HepG2 (cell line): ENCODE results near the gene RNU6-1. TPM values are rescaled to one million over a fixed set of nuclear protein-coding genes. Genes with fewer than 3 reads are reported as not detected.

ENCODE experiments used
- ATAC-seq: fragments of 200-7000 bp; cut with Tn5 transposase; 3 replicates; pipeline ENCODE4 v1.9.1; 2020; ENCODE audit warnings: mild to moderate bottlenecking, moderate library complexity
- BruUV-seq: library from RNA; stranded (reverse); fragments of 400-500 nt; replicated peaks from 2 replicates; lab custom pipeline; 2021; lab: Mats Ljungman, UMichigan
- CTCF ChIA-PET: fragments of 300-600 bp; formaldehyde crosslinking; extraction: SDS; loops from one replicate; lab custom pipeline; 2021; ENCODE audit warnings: low total read pairs, inconsistent platforms, low intra/inter-chr PET ratio; lab: Yijun Ruan, JAX
- POLR2A ChIA-PET: fragments of 350-600 bp; sonication (Branson Sonifier 250); formaldehyde crosslinking; loops from one replicate; lab custom pipeline; 2020; ENCODE audit warnings: antibody characterized with exemption, inconsistent platforms; lab: Yijun Ruan, JAX
- DNase-seq: peaks from one replicate; pipeline ENCODE4 v3.0.0-alpha.2; 2015; ENCODE audit warnings: low spot score
- FAIRE-seq: peaks from 3 replicates; lab custom pipeline; 2011; peaks lifted over from hg19 to GRCh38; lab: Jason Lieb, UNC
- H2AFZ ChIP-seq: one replicate; pipeline ENCODE4 v1.6.1; 2011; ENCODE audit warnings: low read length, inconsistent platforms
- H3K27ac ChIP-seq: fragments of 300-600 bp; 3 replicates; pipeline ENCODE4 v1.8.0; 2011; ENCODE audit warnings: mixed run types, mild to moderate bottlenecking, mixed read lengths, low read length, inconsistent platforms; ENCODE audit not compliant: insufficient read depth; ENCODE audit errors: extremely low read length
- H3K27me3 ChIP-seq, 2 experiments: fragments of 200-600 bp in 1 of 2; 2 replicates in 1 of 2; 3 replicates in 1 of 2; pipeline versions ENCODE4 v1.6.0 to v1.8.0; 2011; ENCODE audit warnings: low read length in 2 of 2, mild to moderate bottlenecking in 2 of 2, moderate library complexity in 2 of 2, inconsistent platforms in 1 of 2; ENCODE audit not compliant: insufficient read depth in 2 of 2, control insufficient read depth in 1 of 2
- H3K36me3 ChIP-seq, 2 experiments: fragments of 200-600 bp in 1 of 2; replicated peaks in 1 of 2; 2 replicates in 1 of 2; 3 replicates in 1 of 2; pipeline versions ENCODE4 v1.5.1 to v1.8.0; 2011; ENCODE audit warnings: low read length in 2 of 2, inconsistent platforms in 1 of 2; ENCODE audit not compliant: insufficient read depth in 2 of 2, control insufficient read depth in 1 of 2
- H3K4me1 ChIP-seq: 2 replicates; pipeline ENCODE4 v1.5.1; 2012; ENCODE audit warnings: low read length, inconsistent platforms; ENCODE audit not compliant: insufficient read depth
- H3K4me2 ChIP-seq: 2 replicates; pipeline ENCODE4 v1.6.0; 2011; ENCODE audit warnings: low read depth, low read length, inconsistent platforms
- H3K4me3 ChIP-seq, 3 experiments: fragments of 200-600 bp in 1 of 3; sonication (generic), shearing (Covaris generic) in 1 of 3; replicated peaks in 1 of 3; 2 replicates each; pipeline ENCODE4 v1.5.1; 2011 to 2016; ENCODE audit warnings: low read length in 3 of 3, inconsistent platforms in 2 of 3, low read depth in 2 of 3, mild to moderate bottlenecking in 2 of 3, control low read depth in 1 of 3, mixed read lengths in 1 of 3; ENCODE audit not compliant: insufficient read depth in 1 of 3
- H3K79me2 ChIP-seq: one replicate; pipeline ENCODE4 v1.6.1; 2011; ENCODE audit warnings: low read length, inconsistent platforms; ENCODE audit not compliant: insufficient read depth
- H3K9ac ChIP-seq: 2 replicates; pipeline ENCODE4 v1.6.0; 2011; ENCODE audit warnings: mild to moderate bottlenecking, low read depth, low read length, inconsistent platforms; ENCODE audit not compliant: insufficient read depth
- H3K9me3 ChIP-seq: 2 replicates; pipeline ENCODE4 v1.5.1; 2012; ENCODE audit warnings: mild to moderate bottlenecking, low read length
- H4K20me1 ChIP-seq: 2 replicates; pipeline ENCODE4 v1.6.0; 2011; ENCODE audit warnings: inconsistent platforms, mild to moderate bottlenecking, low read length, moderate library complexity; ENCODE audit not compliant: insufficient read depth
- ARID2 ChIP-seq: sonication (generic); formaldehyde crosslinking; IDR thresholded peaks from 2 replicates; pipeline ENCODE4 v1.8.1; 2022; ENCODE audit warnings: mild to moderate bottlenecking, missing genetic modification reagents, borderline replicate concordance
- BRCA1 ChIP-seq: sonication (generic); formaldehyde crosslinking; IDR thresholded peaks from 2 replicates; pipeline ENCODE4 v1.4.0; 2020; ENCODE audit warnings: missing genetic modification reagents
- CHD4 ChIP-seq: fragments of 200-600 bp; sonication (generic); IDR thresholded peaks from 2 replicates; pipeline ENCODE4 v1.7.0; 2017; ENCODE audit warnings: mild to moderate bottlenecking, low read length, borderline replicate concordance
- ISL2 ChIP-seq: sonication (generic); formaldehyde crosslinking; IDR thresholded peaks from 2 replicates; pipeline ENCODE4 v1.5.0; 2020; ENCODE audit warnings: missing genetic modification reagents
- PHB2 ChIP-seq: fragments of 450-650 bp; IDR thresholded peaks from 2 replicates; pipeline ENCODE4 v1.6.1; 2018; ENCODE audit not compliant: partially characterized antibody
- ZBTB20 ChIP-seq: sonication (generic); formaldehyde crosslinking; IDR thresholded peaks from 2 replicates; pipeline ENCODE4 v1.8.1; 2023; ENCODE audit warnings: missing genetic modification reagents, low read depth, mild to moderate bottlenecking, borderline replicate concordance
- ZFP1 ChIP-seq: IDR thresholded peaks from 2 replicates; pipeline ENCODE4 v1.6.1; 2016
- ZNF629 ChIP-seq: sonication (generic); formaldehyde crosslinking; conservative IDR thresholded peaks from 2 replicates; pipeline ENCODE4 v1.5.0; 2020; ENCODE audit warnings: missing genetic modification reagents
- WGBS: methylation state at CpG from one replicate; pipeline ENCODE4 v1.1.6; 2017; ENCODE audit warnings: low lambda C conversion rate; 5-methylcytosine and 5-hydroxymethylcytosine counted together
- in situ Hi-C: cut with HindIII; loops from 2 replicates; pipeline ENCODE4 v1.10.0; 2017; ENCODE audit warnings: low pct_unique_long_range_greater_than_20kb; ENCODE audit not compliant: extremely low pct_ligation_motif_present
- intact Hi-C: fragments of 100-400 bp; cut with micrococcal nuclease; formaldehyde crosslinking; loops from one replicate; pipeline ENCODE4 v1.10.0; 2022; ENCODE audit not compliant: unreplicated experiment
- polyA plus RNA-seq, 8 experiments: library from polyadenylated mRNA; depleted of rRNA in 3 of 8; stranded (reverse) in 7 of 8; unstranded in 1 of 8; fragments of >200 nt; fragmentation: Illumina TruSeq in 4 of 8; extraction: Trizol in 4 of 8; gene quantifications; 2 replicates each; pipeline versions ENCODE4 v1.2.1 to v1.2.3, GENCODE V29; 2011 to 2016; ENCODE audit warnings: low read depth in 4 of 8, missing spikeins in 1 of 8, mixed read lengths in 1 of 8; ENCODE audit not compliant: insufficient read depth in 1 of 8
- total RNA-seq, 5 experiments: library from RNA; depleted of rRNA; stranded (reverse); fragments of >200 nt; fragmentation: Illumina TruSeq; extraction: Trizol; gene quantifications; 2 replicates each; pipeline ENCODE4 v1.2.3, GENCODE V29; 2016; ENCODE audit warnings: low read depth in 1 of 5
- TF ChIP-seq, protein P1 (sequence below): sonication (generic); formaldehyde crosslinking; IDR thresholded peaks from 2 replicates; pipeline ENCODE4 v1.5.1; 2020; ENCODE audit warnings: mild to moderate bottlenecking, missing genetic modification reagents, borderline replicate concordance

Gene RNU6-1
- total and polyA plus RNA-seq, 2 of the 13 experiments (the other 11 are each of a cell fraction or from before 2014, with no cell fraction given) = under 0.01 TPM; not detected in 1

DNA sequence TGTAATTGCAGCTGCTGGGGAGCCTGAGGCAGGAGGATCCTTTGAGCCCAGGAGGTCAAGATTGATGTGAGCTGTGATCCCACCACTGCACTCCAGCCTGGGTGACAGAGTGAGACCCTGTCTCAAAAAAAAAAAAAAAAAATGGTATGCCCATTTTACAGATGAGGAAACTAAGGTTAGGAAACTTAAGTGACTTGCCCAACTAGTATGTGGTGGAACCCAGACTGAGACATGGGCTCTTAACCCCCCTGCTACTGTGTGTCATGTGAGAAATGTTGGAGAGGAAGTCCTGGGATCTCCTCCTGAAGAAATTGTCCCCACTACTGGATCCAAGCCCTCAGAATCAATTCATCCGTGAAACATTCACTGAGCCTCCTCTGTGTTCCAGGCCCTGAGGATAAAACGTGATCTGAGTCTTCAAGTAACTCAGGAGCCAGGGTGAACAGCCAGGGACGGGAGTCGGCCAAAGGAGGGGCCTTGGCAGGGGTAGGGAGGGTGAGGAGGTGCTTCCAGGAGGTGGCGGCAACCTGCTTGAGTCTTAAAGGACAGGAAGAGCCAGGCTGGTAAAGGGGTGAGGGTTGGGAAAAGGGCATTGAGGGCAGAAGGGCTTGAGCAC is 19.6 kb upstream of the RNU6-1 start:
- Histone ChIP-seq H3K9ac (no peak overlapping the region), H3K4me1 (peaks cover 55% of the 10 kb centered on the region), H3K9me3 (no peaks in the 10 kb centered on the region), H3K36me3 (no peaks in the 10 kb centered on the region), H3K27me3 (no peaks in the 10 kb centered on the region), H4K20me1 (no peaks in the 10 kb centered on the region), H3K27ac (no peak overlapping the region), H2AFZ (no peak overlapping the region), H3K4me3 (no peak overlapping the region), H3K79me2 (no peaks in the 10 kb centered on the region), H3K4me2 (no peak overlapping the region)
- DNase-seq = no peak
- no peak for FAIRE-seq
- CTCF ChIA-PET = no interaction called here
- TF ChIP-seq ARID2 (CRISPR knock-in tag) (no peak), CHD4 (peak; percentile 45; the same call in 1 of the 2 replicates), ZNF629 (CRISPR knock-in tag) (peak; percentile 81)
- no peak for ATAC-seq
- WGBS = 64% methylated on average over 5 of the region's 5 CpGs
- POLR2A ChIA-PET = no interaction called here
- BruUV-seq = no TSS peak
- intact Hi-C loops = no loop called here
- in situ Hi-C loops = loop anchor here (5.0 kb wide), 1 partner anchor 298 kb away; no protein-coding TSS in a partner anchor

DNA sequence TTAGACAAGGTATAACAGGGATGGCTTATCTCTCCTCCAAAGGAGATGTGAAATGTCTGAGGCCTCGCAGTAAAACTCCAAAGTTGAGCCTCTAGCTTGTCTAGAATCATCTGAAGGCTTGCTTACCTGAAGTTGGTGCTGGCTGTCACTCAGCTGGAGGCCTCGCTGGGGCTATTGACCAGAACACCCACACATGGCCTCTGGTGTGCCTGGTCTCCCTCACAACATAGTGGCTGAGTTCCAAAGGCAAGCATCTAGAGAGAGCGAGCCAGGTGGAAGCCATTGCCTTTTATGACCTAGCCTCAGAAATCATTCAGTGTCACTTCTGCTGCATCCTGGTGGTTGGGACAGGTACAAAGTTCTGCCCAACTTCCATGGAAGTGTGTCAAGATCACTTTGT is 17.4 kb upstream of the RNU6-1 start:
- WGBS = 67% methylated on average over 3 of the region's 3 CpGs
- Histone ChIP-seq H3K9me3 (no peaks in the 10 kb centered on the region), H3K9ac (no peak overlapping the region), H3K36me3 (no peaks in the 10 kb centered on the region), H3K4me2 (0 out of 2 replicates have a peak overlapping the region, but pooled peaks have one; percentile 7), H3K4me1 (peaks cover 61% of the 10 kb centered on the region), H3K4me3 (no peak overlapping the region), H3K79me2 (no peaks in the 10 kb centered on the region), H2AFZ (no peak overlapping the region), H3K27me3 (no peaks in the 10 kb centered on the region), H3K27ac (peak overlapping the region; percentile 26), H4K20me1 (no peaks in the 10 kb centered on the region)
- FAIRE-seq (no peak), ATAC-seq (no peak; the same call in 2 of the 3 replicates), DNase-seq (no peak)
- no peak for TF ChIP-seq ISL2
- TF ChIP-seq ZFP1 = no peak
- TF ChIP-seq BRCA1 (CRISPR knock-in tag) = no peak
- no peak for TF ChIP-seq PHB2
- TF ChIP-seq, protein P1, sequence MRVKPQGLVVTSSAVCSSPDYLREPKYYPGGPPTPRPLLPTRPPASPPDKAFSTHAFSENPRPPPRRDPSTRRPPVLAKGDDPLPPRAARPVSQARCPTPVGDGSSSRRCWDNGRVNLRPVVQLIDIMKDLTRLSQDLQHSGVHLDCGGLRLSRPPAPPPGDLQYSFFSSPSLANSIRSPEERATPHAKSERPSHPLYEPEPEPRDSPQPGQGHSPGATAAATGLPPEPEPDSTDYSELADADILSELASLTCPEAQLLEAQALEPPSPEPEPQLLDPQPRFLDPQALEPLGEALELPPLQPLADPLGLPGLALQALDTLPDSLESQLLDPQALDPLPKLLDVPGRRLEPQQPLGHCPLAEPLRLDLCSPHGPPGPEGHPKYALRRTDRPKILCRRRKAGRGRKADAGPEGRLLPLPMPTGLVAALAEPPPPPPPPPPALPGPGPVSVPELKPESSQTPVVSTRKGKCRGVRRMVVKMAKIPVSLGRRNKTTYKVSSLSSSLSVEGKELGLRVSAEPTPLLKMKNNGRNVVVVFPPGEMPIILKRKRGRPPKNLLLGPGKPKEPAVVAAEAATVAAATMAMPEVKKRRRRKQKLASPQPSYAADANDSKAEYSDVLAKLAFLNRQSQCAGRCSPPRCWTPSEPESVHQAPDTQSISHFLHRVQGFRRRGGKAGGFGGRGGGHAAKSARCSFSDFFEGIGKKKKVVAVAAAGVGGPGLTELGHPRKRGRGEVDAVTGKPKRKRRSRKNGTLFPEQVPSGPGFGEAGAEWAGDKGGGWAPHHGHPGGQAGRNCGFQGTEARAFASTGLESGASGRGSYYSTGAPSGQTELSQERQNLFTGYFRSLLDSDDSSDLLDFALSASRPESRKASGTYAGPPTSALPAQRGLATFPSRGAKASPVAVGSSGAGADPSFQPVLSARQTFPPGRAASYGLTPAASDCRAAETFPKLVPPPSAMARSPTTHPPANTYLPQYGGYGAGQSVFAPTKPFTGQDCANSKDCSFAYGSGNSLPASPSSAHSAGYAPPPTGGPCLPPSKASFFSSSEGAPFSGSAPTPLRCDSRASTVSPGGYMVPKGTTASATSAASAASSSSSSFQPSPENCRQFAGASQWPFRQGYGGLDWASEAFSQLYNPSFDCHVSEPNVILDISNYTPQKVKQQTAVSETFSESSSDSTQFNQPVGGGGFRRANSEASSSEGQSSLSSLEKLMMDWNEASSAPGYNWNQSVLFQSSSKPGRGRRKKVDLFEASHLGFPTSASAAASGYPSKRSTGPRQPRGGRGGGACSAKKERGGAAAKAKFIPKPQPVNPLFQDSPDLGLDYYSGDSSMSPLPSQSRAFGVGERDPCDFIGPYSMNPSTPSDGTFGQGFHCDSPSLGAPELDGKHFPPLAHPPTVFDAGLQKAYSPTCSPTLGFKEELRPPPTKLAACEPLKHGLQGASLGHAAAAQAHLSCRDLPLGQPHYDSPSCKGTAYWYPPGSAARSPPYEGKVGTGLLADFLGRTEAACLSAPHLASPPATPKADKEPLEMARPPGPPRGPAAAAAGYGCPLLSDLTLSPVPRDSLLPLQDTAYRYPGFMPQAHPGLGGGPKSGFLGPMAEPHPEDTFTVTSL (CRISPR knock-in tag) = no peak
- no peak for TF ChIP-seq ZBTB20 (CRISPR knock-in tag)
- intact Hi-C loops (no loop called here), in situ Hi-C loops (loop anchor here (5.0 kb wide), 1 partner anchor 300 kb away; no protein-coding TSS in a partner anchor)
- ChIA-PET CTCF (no interaction called here), POLR2A (no interaction called here)
- no TSS peak for BruUV-seq
